ENCODE measurements around the gene GRID2.

Gene GRID2

DNA sequence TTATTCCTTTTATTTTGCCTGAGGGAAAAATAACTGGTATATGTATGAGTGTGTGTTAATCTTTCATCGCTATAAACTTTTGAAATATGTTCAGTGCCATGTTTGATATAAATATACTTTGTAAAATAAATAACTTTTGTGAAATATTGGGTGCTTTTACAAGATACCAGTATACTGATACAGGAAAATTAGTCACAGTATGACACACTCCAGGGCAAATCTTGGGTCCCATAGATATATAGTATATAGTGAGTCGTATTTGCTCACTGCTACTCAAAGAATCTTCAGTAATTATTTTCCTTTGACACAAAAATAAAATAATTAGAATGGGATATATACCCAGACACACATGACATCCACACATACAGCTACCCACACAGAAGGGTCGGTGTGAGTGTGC, 472.3 kb downstream of the GRID2 start:
- DNase-seq = no peak

DNA sequence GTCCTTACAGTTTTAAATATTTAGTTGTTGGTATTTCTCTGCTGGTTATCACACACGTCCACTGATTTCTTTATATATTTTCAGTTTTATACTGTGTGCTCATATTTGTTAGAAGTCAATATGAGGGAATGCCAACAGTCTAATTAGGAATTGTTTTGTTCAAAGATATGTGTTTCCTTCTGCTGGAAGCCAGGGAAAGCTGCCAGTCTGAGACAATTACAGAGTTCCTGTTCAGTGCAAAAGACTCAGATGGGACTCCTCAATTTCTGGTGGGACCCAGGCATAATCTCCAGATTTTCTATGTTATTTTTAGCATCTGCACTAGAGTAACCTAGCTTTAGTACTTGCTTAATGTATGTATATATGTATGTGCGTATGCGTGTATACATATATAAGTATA, 486.0 kb downstream of the GRID2 start:
- DNase-seq = no peak

DNA sequence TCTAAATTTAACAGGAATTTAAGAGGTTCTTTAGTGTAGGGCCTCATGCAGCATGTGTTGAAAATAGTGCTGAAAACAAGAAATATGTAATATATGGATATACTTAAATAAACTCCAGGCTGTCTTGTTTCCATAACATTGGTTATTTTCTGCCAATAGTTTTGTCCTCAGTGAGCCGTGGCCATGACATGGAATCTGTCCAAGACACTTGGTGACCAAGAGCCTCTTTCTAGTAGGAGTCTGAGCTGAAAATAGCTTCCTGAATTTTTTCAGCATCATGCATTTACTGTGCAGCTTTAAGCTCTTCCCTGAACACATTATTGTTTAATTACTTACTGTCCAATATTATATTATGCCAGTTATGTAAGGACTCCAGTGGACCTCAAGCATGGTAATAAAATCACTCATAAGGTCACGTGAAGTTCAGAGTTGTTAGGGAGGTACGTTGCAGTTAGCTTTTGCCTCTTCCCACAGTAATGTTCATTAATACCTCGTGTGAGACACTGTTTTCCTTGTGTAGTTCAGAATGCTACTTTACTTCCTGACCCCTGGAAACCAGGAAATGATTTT, 488.2 kb downstream of the GRID2 start:
- DNase-seq = no peak

DNA sequence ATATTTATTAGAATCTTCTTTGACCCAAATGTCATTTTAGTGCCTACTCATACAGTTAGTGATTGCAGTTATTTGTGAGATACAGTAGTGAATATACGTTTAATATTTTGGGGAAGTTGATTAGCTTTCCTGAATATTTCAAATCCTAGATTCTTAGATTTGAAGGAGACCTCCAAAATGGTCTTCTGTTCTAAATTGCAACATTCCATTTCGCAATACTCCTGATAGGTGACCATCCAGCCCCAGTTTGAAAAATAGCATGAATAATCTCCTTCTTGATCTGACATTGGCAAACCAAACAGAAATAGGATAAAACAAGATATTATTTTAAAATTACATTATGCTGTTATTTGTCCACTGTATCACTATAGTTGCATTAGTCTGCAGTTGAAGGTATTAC, 505.6 kb downstream of the GRID2 start:
- DNase-seq = no peak

DNA sequence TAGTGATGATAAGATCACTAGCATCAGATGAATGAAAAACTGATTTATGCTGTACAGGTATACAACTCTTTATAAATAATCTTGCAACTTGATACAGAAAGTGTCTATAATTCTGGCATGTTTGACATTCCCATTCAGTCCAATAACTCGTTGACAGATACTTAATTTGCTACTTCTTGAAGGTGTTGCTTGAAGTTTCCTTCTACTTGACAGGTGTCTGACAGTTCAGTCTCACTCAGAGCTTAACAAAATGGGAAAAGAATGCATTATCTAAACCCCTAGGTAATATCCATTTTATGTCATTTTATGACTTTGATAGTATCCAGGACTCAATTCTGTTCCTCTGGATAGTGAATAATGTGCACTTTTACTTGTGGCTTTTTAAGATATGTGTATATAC, 508.9 kb downstream of the GRID2 start:
- no peak for DNase-seq

DNA sequence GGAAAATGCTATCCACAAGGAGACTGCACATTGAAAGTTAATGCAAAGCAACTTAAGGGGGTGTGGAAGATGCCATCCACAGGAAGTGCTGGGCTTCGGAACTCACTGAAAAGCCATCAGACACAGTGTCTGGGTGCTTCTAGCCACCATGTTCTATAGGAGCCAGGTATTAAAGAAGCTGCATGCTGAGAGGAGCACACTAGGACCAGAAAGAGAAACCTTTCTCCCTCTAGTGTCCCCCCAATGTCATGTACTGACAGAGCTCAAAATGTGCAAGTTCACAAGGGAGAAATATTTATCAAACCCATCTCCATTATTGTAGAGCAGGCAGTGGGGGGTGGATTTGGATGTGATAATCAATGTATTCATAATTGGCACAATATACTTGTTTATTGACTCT, 510.9 kb downstream of the GRID2 start:
- DNase-seq = no peak

DNA sequence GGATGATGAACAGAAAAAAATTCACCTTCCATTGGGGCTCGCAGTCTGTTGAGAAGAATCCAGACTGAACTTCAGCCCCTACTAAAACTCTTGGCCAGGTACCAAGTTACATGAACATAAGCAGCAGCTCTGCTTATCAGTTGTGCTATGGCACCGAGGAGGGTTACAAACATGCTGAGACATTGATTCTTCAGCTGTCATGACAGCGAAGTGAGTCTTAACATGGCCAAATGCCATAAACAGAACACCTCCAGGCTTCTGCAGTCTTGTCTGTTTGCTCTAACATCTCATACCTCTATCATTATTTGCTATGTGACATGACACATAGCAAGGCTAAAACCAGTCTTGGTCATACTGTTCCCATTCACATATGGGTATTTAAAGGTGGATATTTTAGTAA, 521.5 kb downstream of the GRID2 start:
- DNase-seq = no peak

DNA sequence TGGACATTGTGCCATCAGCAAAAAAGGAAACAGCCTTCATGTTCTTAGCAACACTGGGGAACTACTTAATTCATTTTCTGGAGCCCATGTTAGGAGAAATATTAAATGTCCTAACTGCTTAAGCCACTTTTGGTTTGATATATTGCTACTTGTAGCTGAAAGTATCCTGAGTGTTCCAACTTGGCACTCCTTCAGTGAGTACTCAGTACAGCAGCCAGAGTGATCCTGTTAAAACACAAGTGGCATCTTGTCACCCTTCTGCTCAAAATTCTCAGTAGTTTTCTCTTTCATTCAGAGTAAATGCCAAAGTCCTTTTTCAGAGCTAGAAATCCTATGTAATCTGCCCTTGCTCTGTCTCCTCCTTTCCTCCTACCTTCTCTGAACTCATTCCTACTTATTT, 522.0 kb downstream of the GRID2 start:
- no peak for DNase-seq

DNA sequence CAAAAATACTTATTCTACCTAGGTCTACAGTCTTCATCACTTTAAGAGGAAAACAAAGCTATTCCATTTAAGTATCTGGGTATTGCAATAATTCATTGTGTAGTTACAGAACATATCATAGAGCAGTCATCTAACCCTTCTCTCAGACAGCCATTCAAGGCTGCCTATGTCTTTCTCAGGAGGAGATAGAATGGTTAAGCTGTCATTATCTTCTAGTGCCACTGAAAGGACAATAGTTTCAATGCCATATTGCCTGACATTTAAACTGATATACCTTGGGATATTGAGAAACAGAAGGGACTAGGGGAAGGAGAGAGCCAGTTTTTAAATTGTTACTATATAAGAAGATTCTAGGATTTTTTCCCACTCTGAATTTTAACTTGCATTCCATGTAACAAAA, 527.0 kb downstream of the GRID2 start:
- no peak for DNase-seq

DNA sequence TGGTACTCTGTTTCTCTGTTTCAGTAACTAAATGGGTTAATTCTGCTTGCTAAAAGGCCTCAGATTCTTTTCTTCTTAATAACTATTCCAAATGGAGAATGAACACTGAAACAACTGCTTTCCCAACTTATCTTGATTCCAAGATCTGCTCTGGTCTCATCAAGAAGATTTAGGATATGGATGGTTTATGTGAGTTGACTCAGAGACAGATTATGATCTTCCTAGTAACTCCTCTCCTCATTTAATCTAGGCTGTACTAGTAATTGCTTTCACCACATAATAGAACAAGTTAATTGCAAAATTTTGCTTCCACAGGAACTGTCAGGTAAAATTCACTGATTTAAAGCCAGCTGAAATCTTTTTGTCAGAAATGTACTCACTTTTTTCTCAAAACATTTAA, 537.1 kb downstream of the GRID2 start:
- DNase-seq = no peak

DNA sequence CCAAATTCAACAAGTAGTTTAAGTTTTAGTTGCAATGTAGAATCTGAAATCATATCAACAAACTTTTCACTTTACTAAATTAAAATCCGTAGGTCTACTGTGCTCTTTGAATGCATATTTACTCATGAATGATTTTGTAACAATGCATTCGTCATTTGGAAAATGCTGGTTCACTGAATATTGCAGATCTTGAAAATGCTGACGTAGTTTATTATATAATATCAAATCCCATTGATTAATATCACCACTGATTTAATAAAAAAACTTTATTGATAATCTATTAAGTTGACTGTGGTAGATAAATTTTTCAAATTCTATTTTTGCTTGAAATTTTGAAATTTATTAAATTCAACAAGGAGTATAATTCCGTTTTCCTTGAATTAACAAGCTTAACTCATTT, 540.0 kb downstream of the GRID2 start:
- DNase-seq = no peak

DNA sequence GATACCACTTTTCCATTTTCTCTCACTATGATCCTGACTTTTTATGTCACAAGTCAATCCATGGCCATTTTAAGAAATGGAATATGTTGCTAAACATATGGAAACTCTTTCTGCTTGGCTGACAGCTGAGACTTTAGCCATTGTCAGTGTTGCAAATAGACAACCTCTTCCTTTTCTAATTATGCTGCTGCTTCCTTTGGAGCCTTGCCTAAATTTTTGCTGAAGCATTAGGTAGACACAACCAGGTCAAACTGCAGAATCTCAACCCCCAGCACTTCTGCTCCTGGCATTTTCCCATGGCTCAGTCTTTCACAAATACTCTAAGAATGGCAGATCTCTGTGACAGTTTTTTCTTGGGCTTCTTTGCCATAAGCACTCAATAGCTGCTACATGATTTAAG, 543.3 kb downstream of the GRID2 start:
- DNase-seq = no peak

DNA sequence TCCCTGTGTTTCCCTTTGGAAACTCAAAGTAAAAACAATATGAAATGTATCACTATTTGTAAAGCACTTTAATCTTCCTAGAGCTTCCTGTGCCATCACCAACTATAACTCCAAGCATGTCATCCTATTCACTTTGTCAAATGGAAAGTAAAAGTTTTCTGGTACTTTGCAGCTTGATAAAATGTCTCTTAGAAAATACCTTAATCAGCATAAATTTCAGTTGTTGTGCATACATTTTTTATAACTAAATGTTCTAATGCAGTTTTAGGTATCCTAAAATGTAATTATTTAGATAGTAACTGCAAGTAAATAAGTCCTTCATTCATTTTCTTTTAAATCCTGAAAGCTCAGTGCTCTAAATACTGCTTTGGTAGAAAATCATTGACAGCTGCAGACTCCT, 558.7 kb downstream of the GRID2 start:
- DNase-seq = no peak

DNA sequence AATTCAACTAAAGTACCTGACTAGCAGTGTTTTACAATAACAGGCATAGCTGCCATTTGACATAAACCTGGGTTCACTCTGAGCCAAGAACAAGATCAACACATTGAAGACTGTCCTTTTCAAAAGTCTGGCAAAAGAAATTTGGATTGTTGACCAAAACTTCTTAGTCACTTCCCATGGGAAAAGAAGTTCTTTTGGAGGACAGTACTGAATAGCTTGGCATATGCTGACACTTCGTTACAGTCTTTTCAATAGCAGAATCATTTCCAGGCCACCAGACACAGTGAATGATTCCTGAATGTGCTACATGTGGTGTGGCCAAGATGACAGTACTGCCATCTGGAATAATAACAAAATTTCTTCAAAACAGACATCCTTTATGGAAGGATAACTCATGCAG, 560.3 kb downstream of the GRID2 start:
- no peak for DNase-seq

DNA sequence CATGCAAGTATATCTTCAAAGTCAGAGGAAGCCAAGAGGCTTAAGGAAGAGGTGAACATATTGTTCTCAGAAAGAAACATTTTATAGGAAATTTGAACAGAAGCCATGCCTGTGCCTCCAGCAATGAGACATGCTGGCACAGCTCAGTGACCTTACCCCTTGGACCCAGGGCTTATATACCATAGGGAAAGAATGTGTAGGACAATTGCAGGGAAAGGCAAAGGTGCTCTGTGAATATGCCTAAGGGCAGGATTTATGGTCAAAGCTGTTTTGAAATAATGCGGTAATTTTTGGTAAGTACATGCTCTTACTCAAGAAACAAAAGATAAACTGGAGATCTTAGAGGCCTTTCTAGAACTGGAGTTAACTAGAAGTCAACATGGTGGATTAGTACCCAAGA, 568.8 kb downstream of the GRID2 start:
- no peak for DNase-seq

DNA sequence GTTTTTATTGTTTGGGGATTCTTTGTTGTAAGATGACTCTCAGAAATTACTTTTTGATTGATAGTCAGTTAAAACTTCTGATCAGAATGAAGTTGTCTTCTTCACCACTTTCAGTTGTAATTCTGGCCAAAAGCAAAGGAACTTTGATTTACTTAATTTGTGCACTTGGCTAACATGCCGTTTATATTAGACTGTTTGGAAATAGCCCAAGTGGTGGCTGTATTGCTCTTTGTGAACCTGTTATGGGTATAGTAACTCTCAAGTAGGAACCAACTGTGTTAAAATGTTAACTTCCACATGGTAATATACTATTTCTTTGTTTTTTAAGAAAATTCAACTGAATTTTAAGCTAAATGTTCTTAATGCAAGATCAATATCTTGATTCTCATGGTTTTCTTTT, 581.9 kb downstream of the GRID2 start:
- DNase-seq = no peak

DNA sequence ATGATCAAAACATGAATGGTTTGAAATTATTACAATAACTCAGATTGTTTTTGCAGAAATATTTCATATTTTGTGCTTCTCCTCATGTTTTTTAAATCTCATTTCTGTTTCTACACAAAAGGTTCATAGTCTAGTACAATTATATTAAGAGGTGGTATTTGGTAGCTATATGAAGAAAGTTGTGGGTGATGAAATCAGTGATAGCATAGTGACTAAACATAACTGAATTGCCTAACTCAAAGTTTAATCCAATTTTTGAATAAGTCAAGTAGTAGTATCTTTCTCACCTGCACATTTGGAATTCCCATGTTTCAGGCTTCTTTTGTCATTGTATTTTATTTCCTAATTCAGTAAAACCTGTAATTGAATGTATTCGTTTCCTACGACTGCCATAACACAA, 648.7 kb downstream of the GRID2 start:
- no peak for DNase-seq

DNA sequence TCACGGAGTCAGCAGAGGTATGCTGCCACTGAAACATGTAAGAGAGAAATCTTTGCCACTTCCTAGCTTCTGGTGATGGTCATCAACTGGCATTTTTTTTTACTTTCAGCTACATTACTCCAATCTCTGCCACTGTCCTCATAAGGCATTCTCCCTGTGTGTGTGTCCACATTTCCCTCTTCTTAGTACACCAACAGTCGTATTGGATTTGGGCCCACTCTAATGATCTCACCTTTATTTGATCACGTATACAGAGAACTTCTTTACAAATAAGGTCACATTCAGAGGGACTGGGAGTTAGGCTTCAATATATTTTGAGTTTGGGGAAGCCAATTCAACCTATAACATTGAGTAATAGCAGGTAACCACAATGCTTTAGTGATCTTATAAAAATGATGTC, 649.1 kb downstream of the GRID2 start:
- no peak for DNase-seq

DNA sequence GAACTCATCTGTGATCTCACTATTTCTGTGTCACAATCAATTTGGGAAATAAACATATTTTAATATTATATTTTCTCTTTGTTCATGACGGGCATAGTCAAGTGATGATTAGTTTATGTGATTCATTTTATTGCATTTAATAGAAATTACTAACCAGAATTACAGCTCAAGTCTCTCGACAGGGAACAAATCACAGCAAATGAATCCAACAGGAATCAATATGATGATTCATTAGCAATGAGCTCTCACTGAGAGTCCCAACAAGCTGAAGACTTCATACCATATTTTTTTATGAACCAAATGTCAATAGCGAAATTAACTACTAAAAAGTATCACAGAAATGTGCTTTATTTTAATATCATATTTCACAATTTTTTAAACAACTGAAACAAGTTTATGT, 649.7 kb downstream of the GRID2 start:
- no peak for DNase-seq

DNA sequence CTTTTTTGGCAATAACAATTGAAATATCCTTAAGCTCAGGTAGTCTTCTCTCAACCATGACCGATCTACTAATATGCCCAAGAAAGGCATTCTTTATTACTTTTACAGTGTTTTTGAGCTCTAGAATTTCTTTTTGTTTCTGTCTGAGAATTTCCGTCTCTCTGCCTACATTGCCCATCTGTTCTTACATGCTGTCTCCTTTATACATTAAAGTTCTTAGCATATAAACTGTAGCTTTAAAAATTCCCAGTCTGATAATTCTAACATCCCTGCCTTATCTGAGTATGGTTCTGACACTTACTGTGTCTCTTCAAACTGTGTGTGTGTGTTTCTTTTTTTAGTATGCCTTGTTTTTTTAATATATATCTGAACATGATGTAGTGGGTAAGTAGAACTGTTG, 658.1 kb downstream of the GRID2 start:
- no peak for DNase-seq

DNA sequence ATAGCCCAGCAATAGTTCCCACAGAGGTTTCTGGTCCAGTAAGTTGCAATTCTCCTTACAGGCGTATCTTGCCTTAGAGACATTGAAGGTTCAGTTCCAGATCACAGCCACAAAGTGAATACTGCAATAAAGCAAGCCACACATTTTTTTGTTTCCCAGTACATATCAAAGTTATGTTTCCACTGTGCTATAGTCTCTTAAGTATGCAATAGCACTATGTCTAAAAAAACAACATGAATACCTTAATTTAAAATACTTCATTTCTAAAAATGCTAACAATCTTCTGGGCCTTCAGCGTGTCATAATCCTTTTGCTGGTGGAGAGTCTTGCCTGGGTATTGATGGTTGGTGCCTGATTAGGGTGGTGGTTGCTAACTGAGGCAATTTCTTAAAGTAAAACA, 659.1 kb downstream of the GRID2 start:
- no peak for DNase-seq

DNA sequence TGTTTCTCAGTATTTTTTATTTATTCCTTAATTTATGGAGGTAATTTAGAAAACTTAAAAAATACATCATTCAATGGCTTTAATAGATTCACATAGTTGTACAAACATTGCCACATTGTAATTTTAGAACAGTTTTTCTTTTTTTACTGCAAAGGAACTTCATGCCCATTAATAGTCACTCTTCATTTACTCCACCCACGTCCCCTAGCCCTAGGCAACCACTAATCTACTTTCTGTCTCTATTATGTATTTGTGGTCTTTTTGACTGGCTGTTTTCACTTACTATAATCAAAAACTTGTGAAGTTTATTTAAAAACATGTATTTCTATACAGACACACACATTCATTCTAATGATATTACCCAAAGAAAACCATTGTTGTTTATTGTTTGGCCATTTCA, 664.8 kb downstream of the GRID2 start:
- DNase-seq = no peak

DNA sequence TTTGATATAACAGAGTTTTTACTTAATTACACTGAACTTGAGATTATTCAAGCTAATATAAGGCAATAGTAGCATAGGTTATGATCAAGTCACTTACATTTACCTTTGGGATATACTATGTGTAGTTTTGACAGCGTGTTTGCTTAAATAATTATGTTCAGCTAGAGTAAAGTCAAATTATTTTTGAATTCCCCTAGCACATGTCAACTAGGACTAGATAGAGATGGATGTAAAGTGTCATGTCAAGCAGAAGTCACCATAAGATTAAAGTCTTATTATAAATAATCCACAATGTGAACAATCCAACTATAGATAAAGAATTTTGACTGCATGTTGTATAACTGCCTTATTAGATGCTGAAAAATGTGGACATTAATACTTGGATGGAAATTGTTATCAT, 665.2 kb downstream of the GRID2 start:
- DNase-seq = no peak

DNA sequence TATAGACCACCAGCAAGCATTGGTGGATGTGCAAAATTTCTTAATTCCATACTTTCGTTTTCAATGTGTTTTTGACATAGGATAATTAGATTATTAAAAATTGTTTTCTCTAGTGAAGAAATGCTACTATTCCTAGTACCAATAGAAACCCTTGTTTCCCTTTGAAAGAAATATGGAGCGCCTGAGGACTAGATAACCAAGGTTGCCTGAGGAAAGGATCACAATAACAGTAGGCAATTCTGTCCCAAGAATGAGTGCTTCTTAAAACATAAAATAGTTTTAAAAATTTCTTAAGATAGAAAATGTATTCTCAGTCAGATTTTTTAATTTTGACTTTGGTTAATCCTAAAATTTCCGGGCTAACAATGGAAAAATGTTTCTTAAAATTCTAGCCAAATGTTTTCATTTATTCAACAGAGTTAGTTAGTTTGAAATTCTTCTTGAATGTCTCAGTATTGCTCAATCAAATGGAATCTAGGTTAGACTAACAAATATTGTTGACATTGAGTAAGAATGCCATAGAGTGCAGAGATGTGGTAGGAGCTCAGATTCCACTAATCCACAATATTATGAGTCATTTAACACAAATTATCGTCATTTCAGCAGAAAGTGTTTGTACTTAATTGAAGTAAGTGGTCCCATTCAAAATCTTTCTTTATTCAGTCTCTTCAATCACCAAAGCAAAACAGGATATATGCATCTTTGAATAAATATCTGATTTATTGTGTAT, 666.0 kb downstream of the GRID2 start:
- no peak for DNase-seq

DNA sequence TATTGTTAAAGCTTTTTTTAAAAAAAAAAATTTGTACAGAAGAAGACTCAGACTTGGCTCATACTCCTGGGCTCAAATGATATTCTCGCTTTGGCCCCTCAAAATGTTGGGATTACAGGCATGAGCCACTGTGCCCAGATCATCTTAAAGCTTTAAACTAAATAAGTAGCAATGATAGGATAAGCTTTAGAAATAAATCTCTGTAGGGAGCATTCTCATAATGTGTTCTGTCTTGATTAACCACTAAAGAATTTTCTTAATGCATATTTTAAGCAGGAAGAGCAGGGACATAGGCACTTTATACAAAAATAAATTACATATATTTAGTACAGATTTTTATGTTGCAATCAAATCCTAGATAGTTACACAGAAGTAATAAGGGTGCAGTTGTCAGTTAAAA, 667.2 kb downstream of the GRID2 start:
- DNase-seq = no peak
